Activated CD8-positive, alpha-beta memory T cell treated with anti-CD3 and anti-CD28 coated beads, Interleukin-2, amount 10 ng/mL, durations not matched to agents 7 days and 5 days (primary cell): ENCODE data around the gene ZNF124. TPM values are rescaled to one million over a fixed set of nuclear protein-coding genes. Genes with fewer than 3 reads are reported as not detected.
"Not testable (repeated sequence)": the region's sequence is repeated elsewhere in the genome, so short reads cannot be mapped to it uniquely, and the experiment has no call there.

Source experiments
- ATAC-seq: fragments of 150-1000 bp; cut with Tn5 transposase; one replicate; pipeline ENCODE4 v1.10.0; 2021; ENCODE audit warnings: moderate library complexity
- CTCF ChIA-PET: fragments of 350-600 bp; sonication (Branson Sonifier 250); formaldehyde crosslinking; loops from one replicate; lab custom pipeline; 2021; ENCODE audit warnings: antibody characterized with exemption; lab: Charles Lee
- DNase-seq: peaks from one replicate; pipeline ENCODE4 v3.0.0-alpha.2; 2020
- H3K27ac Mint-ChIP-seq: one replicate; pipeline ENCODE4 v1.8.0; 2021; ENCODE audit warnings: mild to moderate bottlenecking, mixed read lengths
- H3K27me3 Mint-ChIP-seq: one replicate; pipeline ENCODE4 v1.8.0; 2021; ENCODE audit warnings: mixed read lengths
- H3K36me3 Mint-ChIP-seq: one replicate; pipeline ENCODE4 v1.8.0; 2021; ENCODE audit warnings: mild to moderate bottlenecking, mixed read lengths
- H3K4me1 Mint-ChIP-seq: one replicate; pipeline ENCODE4 v1.8.0; 2021; ENCODE audit warnings: mixed read lengths
- H3K4me3 Mint-ChIP-seq: one replicate; pipeline ENCODE4 v1.8.0; 2021; ENCODE audit warnings: mild to moderate bottlenecking, moderate library complexity, mixed read lengths
- H3K9me3 Mint-ChIP-seq: one replicate; pipeline ENCODE4 v1.8.0; 2022; ENCODE audit warnings: low read depth, mixed read lengths
- total RNA-seq, 2 experiments: library from RNA; stranded (reverse); gene quantifications; one replicate each; pipeline ENCODE4 v1.2.3, GENCODE V29; 2021

Gene ZNF124
- total RNA-seq, 2 experiments from 2014 or later: 15.0 to 18.6 TPM

- Mint-ChIP-seq H3K9me3 (peaks cover 45% of the 10 kb centered on the region), H3K27me3 (no peaks in the 10 kb centered on the region), H3K27ac (no peak overlapping the region), H3K4me3 (no peak overlapping the region), H3K4me1 (no peaks in the 10 kb centered on the region), H3K36me3 (peaks cover 89% of the 10 kb centered on the region)
- DNase-seq: no peak
- ATAC-seq: no peak
- CTCF ChIA-PET: interaction anchor here (0.6 to 0.7 kb wide), 2 partner anchors 20 to 688 kb away, joined by 3 read pairs; no protein-coding TSS in a partner anchor
These were observed 22.1 kb upstream of the ZNF124 start for GRCh38 chr1:247193958-247194357.

- H3K9me3 Mint-ChIP-seq: peaks cover 35% of the 10 kb centered on the region
- CTCF ChIA-PET: interaction anchor here (1.0 kb wide), 1 partner anchor 10 kb away, joined by 3 read pairs; no protein-coding TSS in a partner anchor
- no peak for ATAC-seq
- no peak for DNase-seq
- H3K27ac Mint-ChIP-seq: no peak overlapping the region
- peaks cover 78% of the 10 kb centered on the region for H3K36me3 Mint-ChIP-seq
- H3K27me3 Mint-ChIP-seq: no peaks in the 10 kb centered on the region
- H3K4me1 Mint-ChIP-seq: no peaks in the 10 kb centered on the region
- H3K4me3 Mint-ChIP-seq: no peak overlapping the region
These were observed 18.4 kb upstream of the ZNF124 start for GRCh38 chr1:247189981-247190798.

- DNase-seq: no peak
- Mint-ChIP-seq H3K9me3 (peaks cover 23% of the 10 kb centered on the region), H3K4me1 (no peaks in the 10 kb centered on the region), H3K36me3 (peaks cover 46% of the 10 kb centered on the region), H3K4me3 (no peak overlapping the region), H3K27ac (no peak overlapping the region), H3K27me3 (no peaks in the 10 kb centered on the region)
- ATAC-seq: no peak
- CTCF ChIA-PET: no interaction called here
These were observed 13.8 kb upstream of the ZNF124 start for GRCh38 chr1:247185667-247186066.

- DNase-seq: no peak
- ATAC-seq: no peak
- CTCF ChIA-PET: no interaction called here
- Mint-ChIP-seq H3K36me3 (peaks cover 36% of the 10 kb centered on the region), H3K9me3 (peaks cover 21% of the 10 kb centered on the region), H3K4me3 (no peak overlapping the region), H3K27me3 (no peaks in the 10 kb centered on the region), H3K27ac (no peak overlapping the region), H3K4me1 (no peaks in the 10 kb centered on the region)
These were observed 12.4 kb upstream of the ZNF124 start for GRCh38 chr1:247184254-247184653.

- Mint-ChIP-seq H3K36me3 (peaks cover 32% of the 10 kb centered on the region), H3K4me3 (no peak overlapping the region), H3K27me3 (no peaks in the 10 kb centered on the region), H3K4me1 (no peaks in the 10 kb centered on the region), H3K27ac (no peak overlapping the region), H3K9me3 (peaks cover 21% of the 10 kb centered on the region)
- DNase-seq (no peak), ATAC-seq (no peak)
- CTCF ChIA-PET: no interaction called here
These were observed 11.2 kb upstream of the ZNF124 start for GRCh38 chr1:247182994-247183393.

GRCh38 chr1:247180581-247180980, 8.8 kb upstream of the ZNF124 start:
- no peak overlapping the region for H3K4me3 Mint-ChIP-seq
- CTCF ChIA-PET: no interaction called here
- DNase-seq: no peak
- ATAC-seq: no peak
- H3K27ac Mint-ChIP-seq: no peak overlapping the region
- H3K27me3 Mint-ChIP-seq: no peaks in the 10 kb centered on the region
- H3K36me3 Mint-ChIP-seq: peaks cover 14% of the 10 kb centered on the region
- peaks cover 21% of the 10 kb centered on the region for H3K9me3 Mint-ChIP-seq
- H3K4me1 Mint-ChIP-seq: no peaks in the 10 kb centered on the region

GRCh38 chr1:247177755-247178154, 5.9 kb upstream of the ZNF124 start:
- no peak for ATAC-seq
- no peaks in the 10 kb centered on the region for H3K27me3 Mint-ChIP-seq
- DNase-seq: no peak
- H3K9me3 Mint-ChIP-seq: peaks cover 18% of the 10 kb centered on the region
- H3K27ac Mint-ChIP-seq: no peak overlapping the region
- H3K4me1 Mint-ChIP-seq: peaks cover 2% of the 10 kb centered on the region
- peaks cover 5% of the 10 kb centered on the region for H3K36me3 Mint-ChIP-seq
- CTCF ChIA-PET: no interaction called here
- H3K4me3 Mint-ChIP-seq: no peak overlapping the region

- H3K9me3 Mint-ChIP-seq: peaks cover 12% of the 10 kb centered on the region
- H3K27me3 Mint-ChIP-seq: no peaks in the 10 kb centered on the region
- CTCF ChIA-PET: no interaction called here
- DNase-seq: no peak
- no peak overlapping the region for H3K4me3 Mint-ChIP-seq
- peaks cover 7% of the 10 kb centered on the region for H3K4me1 Mint-ChIP-seq
- peaks cover 6% of the 10 kb centered on the region for H3K36me3 Mint-ChIP-seq
- H3K27ac Mint-ChIP-seq: no peak overlapping the region
- no peak for ATAC-seq
These were observed 3.6 kb upstream of the ZNF124 start for GRCh38 chr1:247175458-247175857.

- Mint-ChIP-seq H3K27me3 (no peaks in the 10 kb centered on the region), H3K4me1 (peaks cover 9% of the 10 kb centered on the region)
These were observed 1.6 kb upstream of the ZNF124 start for GRCh38 chr1:247173431-247173830.

GRCh38 chr1:247172996-247173395, 1.2 kb upstream of the ZNF124 start:
- DNase-seq (no peak), ATAC-seq (no peak)
- Mint-ChIP-seq H3K4me1 (peaks cover 9% of the 10 kb centered on the region), H3K36me3 (peaks cover 18% of the 10 kb centered on the region), H3K27me3 (no peaks in the 10 kb centered on the region), H3K4me3 (no peak overlapping the region), H3K9me3 (peaks cover 5% of the 10 kb centered on the region), H3K27ac (no peak overlapping the region)
- CTCF ChIA-PET: no interaction called here

More at GRCh38 chr1:247173431-247173830, 1.6 kb upstream of the ZNF124 start:
- H3K4me3 Mint-ChIP-seq: no peak overlapping the region
- DNase-seq (no peak), ATAC-seq (no peak)
- peaks cover 15% of the 10 kb centered on the region for H3K36me3 Mint-ChIP-seq
- no peak overlapping the region for H3K27ac Mint-ChIP-seq
- peaks cover 5% of the 10 kb centered on the region for H3K9me3 Mint-ChIP-seq
- CTCF ChIA-PET: no interaction called here

- H3K27ac Mint-ChIP-seq, CTCF ChIA-PET, H3K27me3 Mint-ChIP-seq, H3K4me1 Mint-ChIP-seq, H3K4me3 Mint-ChIP-seq, DNase-seq: not testable (repeated sequence)
- Mint-ChIP-seq H3K9me3 (peaks cover 20% of the 10 kb centered on the region), H3K36me3 (peaks cover 34% of the 10 kb centered on the region)
- peak; percentile 75 for ATAC-seq
These were observed 377 bp downstream of the ZNF124 start for GRCh38 chr1:247171443-247171842.

- no peak for ATAC-seq
These were observed 6.1 kb downstream of the ZNF124 start for GRCh38 chr1:247165674-247166073.

GRCh38 chr1:247164694-247165093, 7.1 kb downstream of the ZNF124 start:
- peaks cover 54% of the 10 kb centered on the region for H3K9me3 Mint-ChIP-seq
- CTCF ChIA-PET: no interaction called here
- no peaks in the 10 kb centered on the region for H3K27me3 Mint-ChIP-seq
- H3K4me1 Mint-ChIP-seq: peaks cover 2% of the 10 kb centered on the region
- H3K27ac Mint-ChIP-seq: no peak overlapping the region
- H3K36me3 Mint-ChIP-seq: peaks cover 83% of the 10 kb centered on the region
- no peak for ATAC-seq
- no peak overlapping the region for H3K4me3 Mint-ChIP-seq
- no peak for DNase-seq

More at GRCh38 chr1:247165674-247166073, 6.1 kb downstream of the ZNF124 start:
- Mint-ChIP-seq H3K9me3 (peaks cover 49% of the 10 kb centered on the region), H3K27ac (no peak overlapping the region), H3K36me3 (peaks cover 80% of the 10 kb centered on the region), H3K4me1 (peaks cover 3% of the 10 kb centered on the region), H3K27me3 (no peaks in the 10 kb centered on the region), H3K4me3 (no peak overlapping the region)
- CTCF ChIA-PET: no interaction called here
- no peak for DNase-seq

- CTCF ChIA-PET: no interaction called here
- Mint-ChIP-seq H3K4me3 (no peak overlapping the region), H3K36me3 (peaks cover 83% of the 10 kb centered on the region), H3K4me1 (no peaks in the 10 kb centered on the region), H3K27ac (no peak overlapping the region), H3K27me3 (no peaks in the 10 kb centered on the region), H3K9me3 (peaks cover 52% of the 10 kb centered on the region)
- ATAC-seq (no peak), DNase-seq (no peak)
These were observed 15.0 kb downstream of the ZNF124 start for GRCh38 chr1:247156787-247157232.
